Naive thymus-derived CD4-positive, alpha-beta T cell (primary cell): ENCODE measurements around the gene CACNA1S. TPM values are rescaled to one million over a fixed set of nuclear protein-coding genes. Genes with fewer than 3 reads are reported as not detected.

Experiments used
- ATAC-seq: fragments of 150-1000 bp; cut with Tn5 transposase; 2 replicates; pipeline ENCODE4 v1.10.0; 2021; ENCODE audit warnings: mild to moderate bottlenecking, moderate library complexity
- CTCF ChIA-PET: fragments of 350-600 bp; sonication (Branson Sonifier 250); formaldehyde crosslinking; loops from one replicate; lab custom pipeline; 2021; ENCODE audit warnings: antibody characterized with exemption; lab: Charles Lee
- POLR2A ChIA-PET: fragments of 350-600 bp; sonication (Branson Sonifier 250); formaldehyde crosslinking; loops from one replicate; lab custom pipeline; 2021; ENCODE audit warnings: antibody characterized with exemption, inconsistent platforms; lab: Charles Lee
- DNase-seq, 9 donors: peaks; one replicate each; pipeline versions ENCODE4 v3.0.0 to v3.0.0-alpha.2; 2020 to 2022; ENCODE audit warnings: mixed read lengths in 1 of 9
- H3K27ac ChIP-seq: one replicate; pipeline ENCODE4 v1.7.0; 2013; ENCODE audit warnings: mild to moderate bottlenecking, low read depth, low read length, moderate library complexity
- H3K27me3 ChIP-seq, 2 donors: one replicate each; pipeline ENCODE4 v1.7.0; 2013; ENCODE audit warnings: low read length in 2 of 2, mild to moderate bottlenecking in 2 of 2, moderate library complexity in 2 of 2; ENCODE audit not compliant: control insufficient read depth in 2 of 2, insufficient read depth in 2 of 2
- H3K36me3 ChIP-seq, 3 experiments: 1 replicate in 2 of 3; 2 replicates in 1 of 3; pipeline ENCODE4 v1.7.0; 2013; ENCODE audit warnings: low read length in 3 of 3, mild to moderate bottlenecking in 3 of 3, moderate library complexity in 1 of 3; ENCODE audit not compliant: insufficient read depth in 3 of 3, control insufficient read depth in 2 of 3
- H3K4me1 ChIP-seq, 2 donors: one replicate each; pipeline ENCODE4 v1.7.0; 2013; ENCODE audit warnings: low read length in 2 of 2, mild to moderate bottlenecking in 2 of 2, moderate library complexity in 1 of 2; ENCODE audit not compliant: control insufficient read depth in 2 of 2, insufficient read depth in 2 of 2
- H3K4me3 ChIP-seq: 2 replicates; pipeline ENCODE4 v1.7.0; 2013; ENCODE audit warnings: mild to moderate bottlenecking, low read length
- H3K9me3 ChIP-seq, 3 experiments: 1 replicate in 2 of 3; 2 replicates in 1 of 3; pipeline ENCODE4 v1.7.0; 2013; ENCODE audit warnings: low read length in 3 of 3; ENCODE audit not compliant: control insufficient read depth in 2 of 3
- H3K27ac Mint-ChIP-seq, 9 donors: one replicate each; pipeline ENCODE4 v1.8.0; 2020 to 2022; ENCODE audit warnings: mixed read lengths in 9 of 9, mild to moderate bottlenecking in 8 of 9, moderate library complexity in 5 of 9, inconsistent platforms in 2 of 9
- H3K27me3 Mint-ChIP-seq, 5 donors: one replicate each; pipeline ENCODE4 v1.8.0; 2021 to 2022; ENCODE audit warnings: mixed read lengths in 5 of 5, mild to moderate bottlenecking in 1 of 5
- H3K36me3 Mint-ChIP-seq, 5 donors: one replicate each; pipeline ENCODE4 v1.8.0; 2020 to 2022; ENCODE audit warnings: mixed read lengths in 5 of 5, mild to moderate bottlenecking in 3 of 5, inconsistent platforms in 1 of 5
- H3K4me1 Mint-ChIP-seq, 7 donors: one replicate each; pipeline ENCODE4 v1.8.0; 2020 to 2022; ENCODE audit warnings: mixed read lengths in 7 of 7, mild to moderate bottlenecking in 3 of 7, inconsistent platforms in 1 of 7
- H3K4me3 Mint-ChIP-seq, 10 donors: one replicate each; pipeline ENCODE4 v1.8.0; 2020 to 2022; ENCODE audit warnings: mild to moderate bottlenecking in 10 of 10, mixed read lengths in 10 of 10, moderate library complexity in 6 of 10, inconsistent platforms in 2 of 10
- H3K9me3 Mint-ChIP-seq, 11 donors: one replicate each; pipeline ENCODE4 v1.8.0; 2020 to 2022; ENCODE audit warnings: mixed read lengths in 11 of 11, mild to moderate bottlenecking in 4 of 11, inconsistent platforms in 1 of 11, moderate library complexity in 1 of 11
- intact Hi-C, 2 donors: fragments of 100-400 bp; cut with micrococcal nuclease; formaldehyde crosslinking; loops; one replicate each; pipeline ENCODE4 v1.15.1; 2023
- polyA plus RNA-seq, 2 donors: library from polyadenylated mRNA; unstranded; fragments of 300-500 nt; fragmentation: Illumina TruSeq; gene quantifications; one replicate each; pipeline ENCODE4 v1.2.3, GENCODE V29; 2021
- total RNA-seq, 6 experiments: library from RNA in 5 of 6; stranded (reverse) in 5 of 6; gene quantifications; 1 replicate in 5 of 6; 2 replicates in 1 of 6; pipeline ENCODE4 v1.2.3 and lab custom pipeline; 2021 to 2026

CACNA1S gene
- total and polyA plus RNA-seq, 7 experiments from 2014 or later: not detected

DNA sequence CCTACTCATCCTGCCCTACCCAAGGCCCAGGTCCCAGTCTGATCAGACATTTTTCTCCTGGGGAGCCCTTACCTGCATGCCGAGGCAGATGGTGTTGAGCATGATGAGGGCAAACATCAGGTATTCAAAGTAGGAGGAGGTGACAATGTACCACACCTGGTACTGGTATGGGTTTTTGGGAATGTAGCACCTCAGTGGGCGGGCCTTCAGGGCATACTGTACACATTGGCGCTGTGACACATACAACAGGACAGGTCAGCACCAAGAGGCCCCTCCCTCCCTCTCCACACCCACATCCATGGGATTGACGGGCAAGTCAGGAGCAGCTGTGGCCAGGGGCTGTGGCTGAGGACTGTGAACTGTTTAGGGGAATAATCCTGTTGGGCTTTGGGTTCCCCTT is 51.6 kb downstream of the CACNA1S start:
- CTCF ChIA-PET: no interaction called here

DNA sequence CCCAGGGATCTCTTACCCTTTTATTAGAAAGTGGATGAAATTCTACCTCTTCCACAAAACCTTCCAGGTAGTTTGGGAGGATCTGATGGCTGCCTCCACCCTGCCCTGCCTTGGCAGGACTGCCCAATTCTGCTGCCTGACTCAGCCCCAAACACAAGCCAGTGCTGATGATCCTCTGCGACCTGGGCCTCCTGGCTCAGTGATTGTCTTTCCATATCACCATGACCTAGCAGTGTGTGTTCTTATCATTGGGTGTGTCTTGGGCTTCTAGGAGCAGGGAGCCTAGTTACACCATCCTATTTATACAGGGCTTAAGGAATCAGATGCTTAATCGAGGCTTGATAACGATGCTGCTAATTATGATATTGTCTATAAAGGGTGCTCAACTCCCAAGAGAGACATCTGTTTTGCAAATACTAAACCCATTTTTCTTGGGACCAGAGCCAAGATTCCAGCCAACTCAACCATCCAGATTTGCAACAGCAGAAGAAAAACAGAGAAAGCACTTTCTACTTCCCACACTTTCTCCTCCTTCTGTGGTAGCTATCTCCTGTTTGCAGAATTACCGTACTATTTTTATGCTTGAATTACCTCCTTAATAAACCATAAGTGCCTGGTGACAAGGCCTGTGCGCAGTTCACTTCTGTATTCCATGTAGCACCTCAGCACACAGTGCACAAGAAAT is 52.2 kb downstream of the CACNA1S start:
- Histone ChIP-seq H3K4me1 (no peaks in the 10 kb centered on the region), H3K4me3 (no peak overlapping the region), H3K9me3 (no peaks in the 10 kb centered on the region), H3K36me3 (no peaks in the 10 kb centered on the region), H3K27me3 (no peaks in the 10 kb centered on the region), H3K27ac (no peak overlapping the region)
- Mint-ChIP-seq H3K36me3 (no peaks in the 10 kb centered on the region), H3K27ac (no peak overlapping the region), H3K9me3 (no peaks in the 10 kb centered on the region), H3K27me3 (peaks cover 0 to 4% (median 0%) of the 10 kb centered on the region in 5 donors), H3K4me1 (peaks cover 0 to 15% (median 4%) of the 10 kb centered on the region in 7 donors), H3K4me3 (no peak overlapping the region)
- ChIA-PET POLR2A (no interaction called here), CTCF (no interaction called here)
- DNase-seq: no peak
- no peak for ATAC-seq
- intact Hi-C loops: no loop called here

More for the DNA sequence above, 51.6 kb downstream of the CACNA1S start:
- Mint-ChIP-seq H3K4me1 (peaks cover 0 to 15% (median 4%) of the 10 kb centered on the region in 7 donors), H3K27me3 (peaks cover 0 to 4% (median 0%) of the 10 kb centered on the region in 5 donors), H3K9me3 (no peaks in the 10 kb centered on the region), H3K36me3 (no peaks in the 10 kb centered on the region), H3K27ac (no peak overlapping the region), H3K4me3 (no peak overlapping the region)
- no peaks in the 10 kb centered on the region for H3K36me3 ChIP-seq
- H3K9me3 ChIP-seq: no peaks in the 10 kb centered on the region
- ATAC-seq (no peak), DNase-seq (no peak)
- no peaks in the 10 kb centered on the region for H3K27me3 ChIP-seq
- H3K4me3 ChIP-seq: no peak overlapping the region
- intact Hi-C loops: no loop called here
- no peaks in the 10 kb centered on the region for H3K4me1 ChIP-seq
- POLR2A ChIA-PET: no interaction called here
- H3K27ac ChIP-seq: no peak overlapping the region

DNA sequence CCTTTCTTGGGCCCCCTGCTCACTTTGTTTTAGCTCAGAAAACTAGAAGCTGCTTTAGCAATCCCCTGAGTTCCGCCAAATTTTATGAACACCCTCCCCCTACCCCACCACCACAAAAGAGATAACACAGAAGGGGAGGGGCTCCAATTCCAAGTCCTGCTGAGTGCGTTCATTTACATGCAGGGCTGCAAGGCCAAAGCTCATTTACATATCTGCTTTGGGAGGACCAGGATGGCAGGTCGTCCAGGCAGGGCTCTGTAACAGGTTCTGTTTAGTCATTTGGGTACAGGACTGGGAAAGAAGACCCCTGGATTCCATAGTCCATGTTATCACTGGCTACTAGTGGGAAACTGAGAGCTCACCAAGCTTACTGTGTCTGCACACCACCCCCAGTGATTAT is 52.8 kb downstream of the CACNA1S start:
- Mint-ChIP-seq H3K36me3 (no peaks in the 10 kb centered on the region), H3K9me3 (no peaks in the 10 kb centered on the region), H3K27ac (no peak overlapping the region), H3K4me3 (no peak overlapping the region), H3K4me1 (peaks cover 0 to 15% (median 4%) of the 10 kb centered on the region in 7 donors), H3K27me3 (peaks cover 0 to 2% (median 0%) of the 10 kb centered on the region in 5 donors)
- Histone ChIP-seq H3K36me3 (no peaks in the 10 kb centered on the region), H3K27ac (no peak overlapping the region), H3K4me1 (no peaks in the 10 kb centered on the region), H3K9me3 (no peaks in the 10 kb centered on the region), H3K27me3 (no peaks in the 10 kb centered on the region), H3K4me3 (no peak overlapping the region)
- CTCF ChIA-PET: no interaction called here
- POLR2A ChIA-PET: no interaction called here
- ATAC-seq (no peak), DNase-seq (no peak)
- intact Hi-C loops: no loop called here

DNA sequence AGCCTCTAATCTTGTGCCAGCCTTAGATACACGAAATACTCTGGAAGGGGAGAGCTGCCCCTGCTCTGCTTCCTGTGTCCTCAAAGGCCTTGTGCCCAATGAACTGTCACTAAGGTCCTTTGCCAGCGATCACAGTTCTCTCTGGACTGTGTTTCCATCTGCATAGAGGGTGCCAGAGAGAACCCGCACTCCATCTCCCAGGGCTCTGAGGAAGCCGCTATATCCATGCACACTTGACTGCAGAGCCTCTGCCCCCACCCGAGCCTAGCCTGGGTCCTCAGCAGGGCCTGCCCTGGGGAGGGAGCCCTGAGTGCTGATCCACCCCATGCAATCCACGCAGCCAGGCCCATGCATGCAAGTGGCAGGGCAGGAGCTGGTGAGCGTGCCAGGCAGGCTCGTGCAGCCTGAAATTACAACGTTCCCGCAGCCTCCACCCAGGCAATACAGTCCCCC is 58.1 kb downstream of the CACNA1S start:
- no peaks in the 10 kb centered on the region for H3K36me3 ChIP-seq
- peaks cover 0 to 19% (median 4%) of the 10 kb centered on the region in 7 donors for H3K4me1 Mint-ChIP-seq
- H3K27me3 ChIP-seq: no peaks in the 10 kb centered on the region
- H3K9me3 ChIP-seq: no peaks in the 10 kb centered on the region
- DNase-seq: no peak
- H3K4me3 Mint-ChIP-seq: no peak overlapping the region
- no peak overlapping the region for H3K4me3 ChIP-seq
- intact Hi-C loops: no loop called here
- no peak for ATAC-seq
- H3K27me3 Mint-ChIP-seq: no peaks in the 10 kb centered on the region
- no peak overlapping the region for H3K27ac ChIP-seq
- ChIA-PET POLR2A (no interaction called here), CTCF (no interaction called here)
- no peaks in the 10 kb centered on the region for H3K36me3 Mint-ChIP-seq
- H3K4me1 ChIP-seq: no peaks in the 10 kb centered on the region
- no peak overlapping the region for H3K27ac Mint-ChIP-seq
- H3K9me3 Mint-ChIP-seq: no peaks in the 10 kb centered on the region

DNA sequence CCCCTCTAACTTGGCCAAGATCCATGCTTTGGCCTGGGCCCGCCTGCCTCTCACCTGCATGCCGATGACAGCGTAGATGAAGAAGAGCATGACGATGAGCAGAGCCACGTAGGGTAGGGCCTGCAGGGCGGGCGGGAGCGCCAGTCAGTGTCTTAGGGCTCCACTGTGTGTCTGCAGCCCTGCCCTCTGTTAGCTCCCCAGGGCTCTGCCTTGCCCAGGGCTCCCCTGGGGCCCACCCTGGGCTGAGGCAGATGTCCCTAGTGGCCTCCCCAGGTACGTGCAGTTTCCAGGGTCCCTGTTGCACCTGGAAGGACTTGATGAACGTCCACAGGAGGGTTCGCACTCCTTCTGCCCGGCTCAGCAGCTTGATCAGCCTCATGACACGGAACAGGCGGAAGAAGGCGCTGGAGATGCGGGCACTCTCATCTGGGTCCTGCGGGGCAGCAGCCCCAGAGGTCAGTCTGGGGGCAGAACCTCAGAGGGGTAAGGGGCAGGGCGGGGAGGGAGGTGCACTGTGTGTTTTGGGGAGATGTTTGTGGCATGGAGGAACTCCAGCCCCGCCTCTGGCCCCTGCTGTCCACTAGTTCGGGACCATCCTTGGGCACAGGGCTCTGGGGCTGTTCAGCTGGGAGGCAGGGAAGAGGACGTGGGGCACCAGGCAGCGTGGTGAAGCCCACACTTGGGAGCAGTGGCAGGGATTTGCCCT is 58.9 kb downstream of the CACNA1S start:
- ChIA-PET CTCF (no interaction called here), POLR2A (no interaction called here)
- Mint-ChIP-seq H3K36me3 (no peaks in the 10 kb centered on the region), H3K9me3 (no peaks in the 10 kb centered on the region), H3K27me3 (no peaks in the 10 kb centered on the region), H3K27ac (no peak overlapping the region), H3K4me1 (peaks cover 0 to 19% (median 4%) of the 10 kb centered on the region in 7 donors), H3K4me3 (no peak overlapping the region)
- ATAC-seq (no peak), DNase-seq (no peak)
- intact Hi-C loops: no loop called here
- Histone ChIP-seq H3K4me1 (no peaks in the 10 kb centered on the region), H3K36me3 (no peaks in the 10 kb centered on the region), H3K27ac (no peak overlapping the region), H3K4me3 (no peak overlapping the region), H3K9me3 (no peaks in the 10 kb centered on the region), H3K27me3 (no peaks in the 10 kb centered on the region)

DNA sequence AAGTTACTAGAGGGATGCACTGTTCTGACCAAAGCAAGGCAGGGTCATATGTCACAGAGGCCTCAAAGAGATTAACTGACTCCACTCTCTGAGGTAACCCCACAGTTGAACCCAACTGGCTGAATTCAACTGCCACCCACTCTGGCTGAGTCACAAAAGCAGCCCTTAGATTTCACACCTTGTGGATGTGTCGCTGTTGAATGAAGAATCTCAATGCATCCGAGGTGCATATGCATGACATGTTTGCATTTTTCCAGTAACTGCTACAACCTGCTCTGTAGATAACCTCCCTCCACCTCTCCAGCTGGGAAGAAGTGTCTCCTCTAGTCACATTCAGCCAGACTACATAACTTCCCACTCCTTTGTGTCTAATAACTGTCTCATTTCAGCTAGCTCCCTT is 60.8 kb downstream of the CACNA1S start:
- H3K27ac ChIP-seq: no peak overlapping the region
- no peaks in the 10 kb centered on the region for H3K27me3 ChIP-seq
- no peaks in the 10 kb centered on the region for H3K4me1 ChIP-seq
- no peaks in the 10 kb centered on the region for H3K9me3 ChIP-seq
- H3K36me3 Mint-ChIP-seq: no peaks in the 10 kb centered on the region
- H3K27me3 Mint-ChIP-seq: peaks cover 0 to 8% (median 0%) of the 10 kb centered on the region in 5 donors
- ATAC-seq (no peak), DNase-seq (no peak)
- H3K4me1 Mint-ChIP-seq: peaks cover 0 to 4% (median 0%) of the 10 kb centered on the region in 7 donors
- no peak overlapping the region for H3K4me3 Mint-ChIP-seq
- H3K36me3 ChIP-seq: no peaks in the 10 kb centered on the region
- no peak overlapping the region for H3K4me3 ChIP-seq
- intact Hi-C loops: no loop called here
- ChIA-PET POLR2A (no interaction called here), CTCF (interaction anchor here (0.8 to 15.4 kb wide), 2 partner anchors 75 to 1850 kb away, joined by 3 to 259 read pairs; no protein-coding TSS in a partner anchor)
- no peak overlapping the region for H3K27ac Mint-ChIP-seq
- H3K9me3 Mint-ChIP-seq: no peaks in the 10 kb centered on the region
